HCEC 1CT (cell line): ENCODE data around the gene ERCC4.
A peak's percentile ranks its signal among the peaks of the same experiment; 100 is the strongest.
"Not testable (repeated sequence)": the region's sequence is repeated elsewhere in the genome, so short reads cannot be mapped to it uniquely, and the experiment has no call there.

Source experiments
- DNase-seq: peaks from one replicate; pipeline ENCODE4 v3.0.0-alpha.2; 2017

The ERCC4 gene

DNA sequence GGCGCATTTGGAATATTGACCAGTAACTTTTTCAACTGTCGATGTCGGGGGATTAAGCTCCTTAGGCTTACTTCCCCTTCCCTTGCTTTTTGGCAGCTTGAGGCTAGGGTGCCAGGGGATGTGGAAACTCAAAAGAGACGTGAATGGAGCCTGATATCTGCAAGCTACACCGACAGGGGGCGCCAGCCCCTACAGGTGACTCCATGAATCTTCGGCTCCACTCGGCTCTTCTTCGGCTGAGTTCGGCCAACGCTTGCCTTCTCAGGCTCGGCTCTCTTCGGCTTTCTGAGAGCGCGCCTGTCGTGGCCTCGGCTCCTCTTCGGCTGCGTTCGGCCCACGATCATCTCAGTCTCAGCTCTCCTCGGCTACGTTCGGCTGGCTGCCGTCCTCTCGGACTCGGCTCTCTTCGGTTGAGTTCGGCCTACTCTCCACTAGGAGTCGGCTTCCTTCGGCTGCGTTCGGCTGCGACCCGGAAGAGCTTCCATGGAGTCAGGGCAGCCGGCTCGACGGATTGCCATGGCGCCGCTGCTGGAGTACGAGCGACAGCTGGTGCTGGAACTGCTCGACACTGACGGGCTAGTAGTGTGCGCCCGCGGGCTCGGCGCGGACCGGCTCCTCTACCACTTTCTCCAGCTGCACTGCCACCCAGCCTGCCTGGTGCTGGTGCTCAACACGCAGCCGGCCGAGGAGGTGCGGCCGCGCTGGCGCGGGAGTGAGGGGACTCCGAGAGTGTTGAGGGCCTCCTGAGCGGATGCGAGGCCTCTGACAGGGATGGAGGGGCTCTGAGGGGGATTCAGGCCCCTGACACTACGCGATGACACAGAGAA lies at the start of gene ERCC4:
Gene ERCC4, plus strand, starts transcription at position 472 of the 827 bp plus-strand sequence. Its CDS starts 12 bp downstream, at position 484.
- DNase-seq: peak; percentile 98

DNA sequence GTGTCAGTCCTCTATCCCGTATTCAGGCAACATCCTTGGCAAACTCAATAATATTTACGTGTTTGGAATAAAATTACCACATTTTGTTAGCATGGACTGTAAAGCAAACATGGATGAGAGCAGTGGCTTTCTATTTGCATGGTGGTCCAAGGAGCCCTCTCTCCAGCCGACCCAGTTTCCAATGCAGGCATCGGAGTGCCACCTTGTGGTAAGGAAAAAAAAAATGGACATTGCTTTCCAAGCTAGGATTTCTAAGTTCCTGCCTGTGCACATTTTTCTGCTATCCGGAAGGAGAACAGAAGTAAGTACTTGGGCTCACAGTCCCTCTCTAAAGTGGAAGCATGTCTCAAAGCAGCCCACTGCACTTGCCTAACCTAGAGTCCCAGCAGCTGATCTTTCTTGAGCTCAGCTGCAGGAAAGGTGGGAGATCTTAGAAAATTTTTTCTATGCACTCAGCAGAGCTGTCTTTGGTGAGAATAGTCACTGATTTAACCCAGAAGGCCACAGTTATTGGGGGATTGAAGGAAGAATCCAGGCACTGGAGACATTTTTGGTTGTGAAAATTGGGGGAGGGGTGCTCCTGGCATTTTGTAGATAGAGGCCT lies 46.0 kb upstream of the ERCC4 start:
- DNase-seq: no peak

DNA sequence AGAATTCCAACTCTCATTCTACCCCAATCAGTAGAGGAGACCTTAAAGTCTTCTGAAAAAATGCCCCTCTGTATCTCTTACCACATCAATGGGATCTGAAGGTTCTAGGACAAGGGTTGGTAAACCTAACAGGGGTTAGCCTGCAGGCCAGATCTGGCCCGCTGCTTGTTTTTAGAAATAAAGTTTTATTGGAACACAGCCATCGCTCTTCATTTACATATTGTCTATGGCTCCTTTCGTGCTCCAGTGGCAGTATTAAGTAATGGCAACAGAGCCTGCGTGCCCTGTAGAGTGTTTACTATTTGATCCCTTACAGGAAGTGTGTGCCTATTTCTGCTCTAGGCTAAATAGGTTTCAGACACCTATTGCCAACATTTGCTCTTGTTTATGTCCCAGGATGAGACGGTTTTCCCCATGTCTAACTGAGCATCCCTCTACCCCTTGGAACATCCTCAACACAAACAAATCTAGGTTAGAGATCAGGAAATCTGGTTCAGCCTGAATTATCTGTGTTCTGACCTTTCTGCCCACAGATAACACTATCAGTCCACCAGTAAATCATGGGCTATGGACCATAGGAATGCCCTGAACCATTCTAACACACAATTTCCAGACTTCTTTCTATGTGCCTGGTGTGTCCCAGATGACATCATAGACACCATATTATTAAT lies 44.2 kb upstream of the ERCC4 start:
- no peak for DNase-seq

DNA sequence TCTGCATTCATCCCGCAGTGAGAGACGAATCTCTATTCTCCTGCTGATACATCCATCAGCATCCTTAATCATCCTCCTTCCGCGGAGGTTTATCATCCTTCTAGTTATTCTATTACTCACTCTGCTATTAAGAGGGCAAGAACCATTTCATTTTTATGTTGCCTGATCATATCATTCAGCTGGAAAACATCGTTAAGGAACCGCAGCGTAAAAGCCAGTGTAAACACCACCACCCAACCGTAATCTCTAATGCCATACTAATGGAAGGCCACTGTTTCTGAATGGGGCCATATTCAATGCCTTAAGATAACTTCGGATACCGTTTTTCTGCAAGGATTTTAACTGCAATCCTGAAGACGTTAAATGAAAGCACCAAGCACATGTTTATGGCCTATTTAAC lies 36.7 kb upstream of the ERCC4 start:
- DNase-seq: no peak

DNA sequence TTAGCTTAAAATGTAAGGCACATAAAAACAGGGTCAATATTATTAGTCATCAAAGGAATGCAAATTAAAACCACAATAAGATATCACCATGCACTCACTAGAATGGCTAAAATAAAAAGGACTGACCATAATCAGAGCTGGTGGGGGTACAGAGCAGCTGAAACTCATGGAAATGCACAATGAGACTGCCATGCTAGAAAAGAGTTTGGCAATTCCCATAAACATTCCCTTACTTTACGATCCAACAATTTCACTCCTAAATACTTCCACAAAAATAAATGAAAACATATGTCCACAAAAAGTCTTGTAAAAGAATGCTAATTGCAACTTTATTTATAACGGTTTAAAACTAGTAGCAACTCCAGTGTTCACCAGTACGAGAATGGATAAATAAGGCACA lies 36.1 kb upstream of the ERCC4 start:
- DNase-seq: no peak

DNA sequence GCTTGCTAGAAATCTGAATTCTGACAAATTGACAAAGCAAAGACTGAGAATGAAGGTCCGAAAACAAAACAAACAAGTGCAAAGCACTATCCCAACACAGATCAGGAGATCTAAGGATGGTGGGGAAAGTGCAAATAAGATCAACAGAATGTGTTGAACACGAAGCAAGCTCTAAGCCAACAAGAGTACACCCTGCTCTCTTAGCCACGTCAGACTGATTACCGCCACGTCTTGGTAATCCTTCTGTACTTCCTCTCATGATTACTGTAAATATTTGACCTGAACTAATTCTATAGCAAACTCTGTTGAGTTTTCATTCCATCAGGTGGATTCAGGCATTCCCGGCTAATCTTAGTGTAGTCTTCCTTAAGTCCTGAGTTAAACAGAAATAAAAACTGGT lies 34.3 kb upstream of the ERCC4 start:
- no peak for DNase-seq

DNA sequence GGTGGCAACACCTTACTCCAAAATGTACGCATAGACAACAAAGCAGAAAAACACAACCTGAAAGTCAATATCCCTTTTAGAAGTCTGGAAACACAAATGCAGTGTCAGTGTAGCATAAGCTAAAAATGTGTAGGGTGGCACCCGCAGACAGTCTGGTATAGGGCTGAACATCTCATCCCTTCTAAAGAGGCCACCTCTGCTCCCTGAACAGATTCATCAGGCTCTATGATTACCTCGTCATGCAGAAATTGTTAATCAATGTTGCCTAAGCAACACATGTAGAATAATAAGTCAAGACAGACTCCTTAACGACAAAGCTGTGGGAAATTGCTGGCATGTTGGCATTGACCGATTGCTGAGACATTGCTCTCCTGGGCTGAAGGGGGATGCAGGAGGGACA lies 33.3 kb upstream of the ERCC4 start:
- DNase-seq: no peak

DNA sequence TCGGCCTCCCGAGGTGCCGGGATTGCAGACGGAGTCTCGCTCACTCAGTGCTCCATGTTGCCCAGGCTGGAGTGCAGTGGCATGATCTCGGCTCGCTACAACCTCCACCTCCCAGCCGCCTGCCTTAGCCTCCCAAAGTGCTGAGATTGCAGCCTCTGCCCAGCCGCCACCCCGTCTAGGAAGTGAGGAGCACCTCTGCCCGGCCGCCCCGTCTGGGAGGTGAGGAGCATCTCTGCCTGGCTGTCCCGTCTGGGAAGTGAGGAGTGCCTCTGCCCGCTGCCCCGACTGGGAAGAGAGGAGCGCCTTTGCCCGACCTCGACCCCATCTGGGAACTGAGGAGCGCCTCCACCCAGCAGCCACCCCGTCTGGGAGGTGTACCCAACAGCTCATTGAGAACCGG lies 30.6 kb upstream of the ERCC4 start:
- not testable (repeated sequence) for DNase-seq

DNA sequence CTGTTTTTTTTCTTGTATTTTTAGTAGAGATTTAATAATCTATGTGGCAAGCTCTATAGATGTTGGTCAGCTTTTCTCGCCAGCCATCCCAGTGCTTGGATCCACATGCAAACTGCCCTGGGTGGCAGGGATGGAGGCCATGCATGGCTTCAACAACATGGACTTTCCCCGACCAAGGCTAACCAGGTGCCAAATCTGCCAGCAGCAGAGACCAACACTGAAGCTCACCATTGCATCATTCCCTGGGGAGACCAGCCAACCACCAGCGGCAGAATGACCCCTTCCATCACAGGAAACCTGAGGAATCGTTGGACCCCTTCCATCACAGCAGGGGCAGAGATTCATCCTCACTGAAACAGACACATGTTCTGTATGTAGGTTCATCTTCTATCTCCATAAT lies 27.7 kb upstream of the ERCC4 start:
- DNase-seq: no peak

DNA sequence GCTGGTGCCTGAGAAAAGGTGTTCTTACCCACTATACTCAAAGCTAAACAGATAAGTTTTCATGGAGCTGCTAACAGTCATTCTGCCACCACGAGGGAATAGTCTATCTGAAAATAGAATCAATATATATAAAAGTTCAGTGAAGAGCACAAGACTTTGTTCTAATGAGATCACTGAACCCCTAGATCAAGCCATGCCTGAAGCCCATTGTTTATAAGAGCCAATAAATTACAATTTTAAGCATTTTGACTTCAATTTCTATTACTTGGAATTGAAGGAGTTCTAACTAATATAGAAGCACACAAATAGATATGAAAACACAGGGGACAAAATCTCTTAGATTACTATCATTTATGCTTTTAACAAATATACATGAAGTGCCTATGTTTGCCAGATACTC lies 24.4 kb upstream of the ERCC4 start:
- no peak for DNase-seq

DNA sequence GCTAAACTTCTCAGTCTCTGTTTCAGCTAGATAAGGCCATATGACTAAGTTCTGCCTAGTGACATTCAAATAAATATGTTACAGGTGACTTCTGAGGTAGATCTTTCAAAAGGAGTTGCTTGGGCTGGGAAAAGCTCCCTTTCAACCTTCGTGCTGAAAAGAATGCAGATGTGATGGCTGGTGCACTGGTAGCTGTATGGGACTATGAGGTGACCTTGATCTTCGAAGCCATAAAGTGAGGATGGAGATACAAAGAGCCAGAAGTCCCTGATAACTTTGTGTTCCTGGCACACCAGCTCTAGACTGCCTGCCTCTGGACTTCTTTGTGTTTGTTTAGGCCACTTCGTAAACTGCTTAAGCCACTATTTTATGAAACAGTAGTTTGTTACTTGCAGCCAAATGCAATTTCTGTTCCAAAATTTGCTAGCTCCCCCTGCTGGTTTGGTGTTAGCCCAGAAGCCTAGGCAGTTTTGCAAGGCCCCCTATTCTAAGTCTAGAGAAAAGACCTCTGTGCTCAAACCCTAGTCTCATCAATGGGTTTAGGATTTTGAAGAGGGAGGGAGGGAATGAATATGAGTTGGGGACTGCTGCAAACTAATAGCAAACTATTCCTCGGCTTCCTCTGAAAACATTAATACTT lies 23.3 kb upstream of the ERCC4 start:
- DNase-seq: no peak

DNA sequence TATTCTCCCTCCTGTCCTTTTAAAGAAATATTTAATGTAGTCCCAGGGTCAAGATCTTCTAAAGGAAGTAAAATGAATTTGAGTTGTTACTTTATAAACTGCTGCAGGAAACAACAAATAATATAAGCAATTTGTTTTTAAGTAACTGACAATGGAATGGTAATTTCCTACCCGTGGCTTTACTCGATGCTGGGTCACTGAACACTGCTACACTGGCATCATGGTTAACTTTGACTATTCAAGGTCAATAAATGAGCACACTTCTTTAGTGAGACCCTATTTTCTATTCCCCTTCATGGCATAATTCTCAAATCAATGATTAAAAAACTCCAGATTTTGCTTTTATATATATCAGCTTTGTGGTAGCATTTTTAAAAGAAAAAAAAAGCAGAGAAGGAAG lies 22.1 kb upstream of the ERCC4 start:
- DNase-seq: no peak

DNA sequence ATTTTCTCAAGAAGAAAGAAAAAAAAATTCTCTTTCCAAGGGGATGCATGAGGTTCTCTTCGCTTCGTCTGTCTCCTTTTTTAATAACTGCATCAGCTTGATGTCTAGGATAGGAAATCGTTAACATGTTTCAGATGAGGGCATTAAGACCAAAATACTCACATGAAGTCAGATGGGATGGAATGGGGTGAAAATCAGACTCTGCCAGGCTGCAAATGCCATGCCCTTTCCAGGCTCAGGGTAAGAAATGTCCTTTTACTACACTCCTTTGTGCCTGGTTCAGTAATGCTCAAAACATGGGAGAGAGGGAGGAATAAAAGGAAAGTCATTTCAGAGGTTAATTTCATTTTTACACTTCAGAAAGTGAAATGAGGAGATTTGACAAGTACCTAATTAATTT lies 21.7 kb upstream of the ERCC4 start:
- DNase-seq: no peak

DNA sequence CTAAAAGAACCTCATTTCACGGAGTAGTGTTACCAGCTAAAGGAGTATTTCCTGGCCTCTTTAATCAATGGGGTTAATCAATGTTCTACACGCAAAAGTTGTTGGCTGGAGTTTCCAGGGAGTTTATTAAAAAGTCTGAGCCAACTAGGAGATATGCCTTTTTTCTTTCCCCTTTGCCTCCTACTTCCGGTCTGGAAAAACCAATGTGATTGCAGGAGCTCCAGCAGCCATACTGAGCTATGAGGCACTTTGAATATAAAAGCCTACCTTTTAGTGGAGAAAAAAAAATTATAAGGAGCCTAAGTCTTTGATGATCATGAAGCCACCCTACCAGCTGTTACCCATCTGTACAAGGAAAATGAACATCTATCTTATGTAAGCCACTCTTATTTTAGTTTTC lies 17.9 kb upstream of the ERCC4 start:
- DNase-seq: no peak

DNA sequence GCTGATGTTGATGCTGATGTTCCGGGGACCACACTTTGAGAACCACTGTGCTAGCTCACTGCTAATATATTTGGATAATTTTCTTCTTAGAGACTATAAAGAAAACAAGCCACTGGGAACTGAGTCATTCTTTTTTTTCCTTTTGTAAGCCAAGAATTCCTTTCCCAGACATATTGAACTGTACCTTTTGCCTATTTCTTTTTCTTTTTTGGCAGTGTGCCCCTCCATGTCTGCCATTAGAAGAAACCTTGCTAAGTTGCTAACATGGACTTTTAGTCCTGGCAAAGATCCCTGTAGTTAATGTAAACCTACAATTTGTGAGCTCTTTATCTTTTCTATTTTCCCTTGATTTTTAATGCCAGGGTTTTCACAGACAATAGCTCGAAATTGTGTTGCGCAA lies 17.3 kb upstream of the ERCC4 start:
- DNase-seq: peak; percentile 15

DNA sequence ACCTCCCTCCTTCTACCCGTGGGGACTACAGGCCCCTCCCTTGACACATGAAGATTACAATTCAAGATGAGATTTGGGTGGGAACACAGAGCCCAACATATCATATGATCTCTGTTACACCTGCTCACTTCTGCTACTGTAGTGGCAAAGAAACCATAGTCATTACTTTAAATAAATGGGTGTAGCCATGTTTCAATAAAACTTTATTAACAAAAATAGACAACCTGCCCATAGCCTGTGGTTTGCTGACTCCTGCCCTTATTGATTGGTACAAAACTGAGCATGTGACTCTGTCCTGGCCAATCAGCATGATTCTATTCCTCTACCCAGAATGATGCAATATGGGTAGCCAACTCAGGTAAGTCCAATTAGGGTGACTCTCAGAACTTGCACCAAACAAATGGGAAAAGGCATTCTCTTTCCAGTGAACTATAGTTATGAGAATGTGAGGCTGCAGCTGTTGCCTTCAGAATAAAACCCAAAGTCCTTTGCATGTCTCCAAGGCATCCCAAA lies 15.7 kb upstream of the ERCC4 start:
- no peak for DNase-seq

DNA sequence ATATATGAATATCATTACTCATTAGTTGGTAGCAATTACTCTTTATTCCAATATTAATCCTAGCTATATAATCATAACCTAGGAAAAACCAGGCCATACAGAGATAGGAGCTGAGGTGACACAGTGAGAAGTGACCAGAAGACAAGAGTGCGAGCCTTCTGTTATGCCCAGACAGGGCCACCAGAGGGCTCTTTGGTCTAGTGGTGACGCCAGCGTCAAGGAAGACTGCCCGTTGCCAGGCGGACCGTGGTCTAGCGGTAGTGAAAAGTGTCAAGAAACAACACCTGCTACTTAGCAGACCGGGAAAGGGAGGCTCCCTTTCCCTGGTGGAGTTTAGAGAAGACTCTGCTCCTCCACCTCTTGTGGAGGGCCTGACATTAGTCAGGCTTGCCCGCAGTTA lies 15.1 kb upstream of the ERCC4 start:
- peak; percentile 10 for DNase-seq

DNA sequence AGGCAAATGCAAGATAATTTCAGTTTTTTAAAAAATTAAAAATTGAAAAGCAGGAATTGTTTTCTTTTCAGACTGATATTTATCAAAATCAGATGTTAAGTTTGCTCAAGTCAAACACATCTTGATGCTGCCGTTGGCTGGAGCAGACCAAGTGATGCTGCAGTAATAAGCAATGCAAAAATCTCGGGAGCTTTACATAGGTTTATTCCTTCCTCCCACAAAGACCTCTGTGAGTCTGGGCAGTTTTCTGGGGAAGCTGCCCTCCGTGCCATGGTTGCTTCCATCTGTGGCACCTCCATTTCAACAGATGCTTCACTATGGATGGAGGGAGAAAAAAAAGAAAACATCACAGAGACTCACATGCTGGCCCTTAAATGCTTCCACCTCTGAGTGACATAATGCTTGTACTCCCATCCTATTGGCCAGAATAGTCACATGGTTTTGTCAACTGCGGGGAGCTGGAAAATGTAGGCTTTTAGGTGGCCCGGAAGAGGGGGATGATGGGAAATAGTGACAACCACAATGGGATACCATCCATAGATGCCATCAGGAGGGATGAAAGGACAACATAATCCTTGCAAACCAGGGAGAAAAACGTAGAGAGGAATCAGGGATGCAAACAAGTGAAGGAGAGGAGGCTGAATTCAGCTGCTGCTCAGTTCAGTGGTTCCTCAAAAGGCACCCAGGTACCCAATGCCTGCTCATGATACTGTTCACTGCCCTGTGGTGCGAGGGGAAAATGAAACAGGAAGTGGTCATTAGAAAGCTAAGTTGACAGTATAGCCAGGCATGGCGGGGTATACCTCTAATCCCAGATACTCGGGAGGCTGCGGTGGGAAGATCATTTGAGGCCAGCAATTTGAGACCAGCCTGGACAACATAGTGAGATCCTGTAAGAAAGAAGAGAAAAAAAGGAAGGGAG lies 13.5 kb upstream of the ERCC4 start:
- no peak for DNase-seq

DNA sequence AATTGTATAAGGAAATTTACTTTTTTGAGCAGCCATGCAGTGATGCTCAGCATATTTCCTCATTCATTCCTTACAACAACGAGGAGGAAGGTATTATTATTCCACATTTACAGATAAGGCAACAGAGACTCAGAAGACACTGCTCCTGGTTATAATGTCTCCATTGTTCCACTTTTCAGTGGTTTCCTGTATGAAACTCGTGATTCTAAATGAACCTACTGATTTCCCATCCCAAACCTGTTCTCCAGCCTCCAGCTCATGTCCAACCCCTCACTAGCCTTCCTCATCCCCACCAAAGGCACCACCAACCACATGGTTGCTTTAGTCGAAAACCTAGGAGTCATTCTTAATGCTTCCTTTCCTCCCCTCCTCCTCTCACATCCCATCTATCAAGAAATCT lies 12.5 kb upstream of the ERCC4 start:
- no peak for DNase-seq

DNA sequence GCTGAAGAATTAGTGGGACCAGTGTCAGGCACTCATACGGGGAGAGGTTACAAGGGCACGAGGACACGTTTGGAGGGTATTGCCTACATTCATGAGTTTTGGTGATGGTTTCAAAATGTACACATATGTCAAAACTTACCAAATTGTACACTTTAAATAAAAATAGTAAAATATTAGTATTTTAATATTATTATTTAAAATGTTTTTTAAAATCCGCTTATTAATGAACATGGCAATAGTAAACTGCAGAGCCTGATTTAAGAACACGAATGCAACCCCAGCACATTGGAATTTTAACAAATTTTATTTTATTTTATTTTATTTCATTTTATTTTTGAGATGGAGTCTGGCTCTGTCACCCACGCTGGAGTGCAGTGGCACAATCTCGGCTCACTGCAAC lies 10.9 kb upstream of the ERCC4 start:
- DNase-seq: no peak

DNA sequence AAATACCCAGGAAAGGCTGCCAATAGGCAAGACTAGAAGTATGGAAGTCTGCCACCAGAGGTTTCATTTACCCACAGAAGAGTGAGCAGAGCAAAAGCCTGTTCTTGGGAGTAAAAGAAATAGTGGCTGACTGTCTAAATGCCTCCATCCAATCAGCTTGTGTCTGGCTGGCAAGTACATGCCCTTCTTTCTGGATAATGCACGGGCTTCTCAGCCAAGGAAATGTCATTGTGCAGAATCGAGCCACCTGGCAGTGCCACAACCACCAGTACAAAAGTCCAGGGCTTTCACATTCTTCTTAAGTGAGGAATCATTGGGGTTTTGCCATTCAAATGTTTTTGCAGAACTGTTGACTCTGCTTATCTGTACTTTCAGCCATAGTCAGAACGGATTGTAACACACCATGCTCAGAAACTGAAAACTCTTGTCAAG lies 10.1 kb upstream of the ERCC4 start:
- peak; percentile 68 for DNase-seq

DNA sequence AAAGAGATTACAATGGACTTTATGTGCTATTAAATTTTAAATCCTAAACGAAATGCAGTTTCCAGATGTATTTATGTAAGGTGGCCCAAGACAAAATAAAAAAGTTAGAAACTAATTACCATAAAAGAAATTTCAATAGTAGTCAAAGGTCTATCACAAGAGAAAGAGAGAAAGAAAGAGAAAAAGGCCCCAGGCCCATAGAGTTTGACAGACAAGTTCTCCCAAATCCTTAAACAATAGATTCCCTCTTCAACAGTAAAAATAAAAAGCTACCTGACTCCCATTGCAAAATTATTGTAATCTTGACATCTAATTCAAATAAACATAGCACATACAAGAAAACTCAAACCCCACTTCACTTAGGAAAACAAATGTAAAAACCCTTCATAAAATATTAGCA lies 8.6 kb upstream of the ERCC4 start:
- DNase-seq: no peak
